COR-L47 (cell line): ENCODE results near the gene RBM4.
"Not testable (repeated sequence)": the region's sequence is repeated elsewhere in the genome, so short reads cannot be mapped to it uniquely, and the experiment has no call there.

ENCODE experiments used
- DNase-seq: peaks from one replicate; lab custom pipeline; 2025; lab: John Stamatoyannopoulos, UW

The RBM4 gene

GRCh38 chr11:66617155-66617834, 21.2 kb upstream of the RBM4 start:
- DNase-seq = no peak

DNA sequence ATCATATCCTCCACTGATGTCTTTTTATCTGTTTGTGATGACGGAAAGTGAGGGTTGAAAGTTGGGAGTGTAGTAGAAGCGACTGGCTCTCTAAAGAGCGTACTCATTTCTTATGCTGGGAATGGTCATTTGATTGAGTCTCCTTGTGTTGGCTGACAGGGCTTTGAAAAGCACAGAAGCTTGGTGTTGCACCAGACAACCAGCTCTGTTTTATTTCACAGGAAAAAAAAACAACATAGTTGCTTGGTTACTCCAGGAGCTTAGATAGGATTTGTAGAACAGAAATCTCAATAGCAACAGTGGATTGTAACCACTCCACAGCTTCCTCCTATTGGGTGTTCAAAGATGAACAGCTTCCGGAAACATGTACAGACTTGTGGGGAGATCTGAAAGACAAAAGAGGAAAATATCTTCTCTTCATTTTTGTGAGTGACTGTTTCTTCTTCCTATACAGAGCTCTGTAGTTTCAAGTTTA, 19.4 kb upstream of the RBM4 start:
- DNase-seq = no peak

- DNase-seq = no peak
These were observed 14.1 kb upstream of the RBM4 start for GRCh38 chr11:66624450-66624849.

DNA sequence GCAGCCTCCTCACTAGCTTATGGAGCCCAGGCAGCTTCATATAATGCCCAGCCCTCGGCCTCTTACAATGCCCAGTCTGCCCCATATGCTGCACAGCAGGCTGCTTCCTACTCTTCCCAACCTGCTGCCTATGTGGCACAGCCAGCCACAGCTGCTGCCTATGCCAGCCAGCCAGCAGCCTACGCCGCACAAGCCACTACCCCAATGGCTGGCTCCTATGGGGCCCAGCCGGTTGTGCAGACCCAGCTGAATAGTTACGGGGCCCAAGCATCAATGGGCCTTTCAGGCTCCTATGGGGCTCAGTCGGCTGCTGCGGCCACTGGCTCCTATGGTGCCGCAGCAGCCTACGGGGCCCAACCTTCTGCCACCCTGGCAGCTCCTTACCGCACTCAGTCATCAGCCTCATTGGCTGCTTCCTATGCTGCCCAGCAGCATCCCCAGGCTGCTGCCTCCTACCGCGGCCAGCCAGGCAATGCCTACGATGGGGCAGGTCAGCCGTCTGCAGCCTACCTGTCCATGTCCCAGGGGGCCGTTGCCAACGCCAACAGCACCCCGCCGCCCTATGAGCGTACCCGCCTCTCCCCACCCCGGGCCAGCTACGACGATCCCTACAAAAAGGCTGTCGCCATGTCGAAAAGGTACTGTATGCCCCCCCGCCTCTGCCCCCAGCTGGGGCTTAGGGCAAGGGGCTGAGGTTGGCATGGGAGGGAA, 13.3 kb upstream of the RBM4 start:
- no peak for DNase-seq

DNA sequence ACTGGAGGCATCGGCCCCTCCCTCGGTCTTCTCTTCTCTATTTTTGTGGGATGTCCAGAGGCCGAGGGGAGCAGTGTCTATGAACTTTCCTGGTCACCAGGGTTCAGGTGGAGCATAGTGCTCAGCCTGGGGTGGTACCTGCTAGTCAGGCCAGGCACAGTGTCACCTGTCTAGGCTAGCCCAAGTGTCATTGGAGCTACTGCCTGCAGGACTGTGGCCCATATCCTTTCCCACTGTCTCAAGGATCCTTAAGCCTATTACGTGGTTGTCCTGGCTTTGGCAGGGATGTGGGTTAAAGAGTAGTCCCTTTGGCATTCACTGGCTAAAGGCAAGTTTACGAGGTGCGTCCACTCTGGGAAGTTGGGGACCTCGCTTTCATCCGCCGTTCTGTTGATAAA, 12.8 kb upstream of the RBM4 start:
- no peak for DNase-seq

- DNase-seq = no peak
These were observed 12.1 kb upstream of the RBM4 start for GRCh38 chr11:66626382-66626781.

- DNase-seq = no peak
These were observed 11.6 kb upstream of the RBM4 start for GRCh38 chr11:66626926-66627325.

GRCh38 chr11:66628061-66628603, 10.4 kb upstream of the RBM4 start:
- DNase-seq = no peak

DNA sequence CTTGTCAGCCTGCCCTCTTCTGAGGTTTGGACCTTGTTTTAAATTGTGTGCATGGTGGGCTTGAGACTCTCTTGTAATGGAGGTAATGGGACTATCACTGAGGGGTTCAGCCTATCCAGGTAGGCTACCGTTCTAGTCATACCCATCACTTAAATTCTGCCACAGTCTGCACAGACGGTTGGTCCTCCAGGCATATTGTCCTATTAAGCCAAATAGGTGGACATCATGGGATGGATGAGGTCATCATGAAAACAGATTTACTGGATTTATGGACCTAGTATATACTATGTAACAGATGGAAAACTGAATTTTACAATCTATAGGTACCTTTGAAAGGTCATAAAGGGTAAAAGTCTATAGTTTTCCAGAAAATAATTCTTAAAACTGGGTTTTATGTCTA, 9.1 kb upstream of the RBM4 start:
- DNase-seq = no peak

DNA sequence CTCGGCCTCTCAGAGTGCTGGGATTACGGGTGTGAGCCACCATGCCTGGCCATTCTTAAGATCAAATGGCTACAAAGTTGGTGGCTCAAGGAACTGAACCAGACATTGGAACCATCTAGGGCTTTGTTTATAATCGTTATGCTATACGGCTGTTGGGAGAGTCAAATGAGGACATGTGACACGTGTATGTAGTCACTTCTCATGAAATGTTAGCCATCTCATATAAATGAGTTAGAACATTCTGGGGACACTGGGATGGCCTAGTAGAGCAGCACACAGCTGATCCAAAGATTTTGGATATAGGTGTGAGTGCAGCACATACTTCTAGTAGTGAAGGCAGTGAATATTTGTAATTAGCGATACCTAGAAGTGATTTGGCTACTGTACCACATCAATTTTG, 6.6 kb upstream of the RBM4 start:
- no peak for DNase-seq

- DNase-seq = no peak
These were observed 5.6 kb upstream of the RBM4 start for GRCh38 chr11:66632952-66633351.

GRCh38 chr11:66636411-66636810, 2.1 kb upstream of the RBM4 start:
- DNase-seq = no peak

GRCh38 chr11:66637557-66638176, 836 bp upstream of the RBM4 start:
- no peak for DNase-seq

GRCh38 chr11:66639066-66639813, 737 bp downstream of the RBM4 start:
- DNase-seq = no peak

DNA sequence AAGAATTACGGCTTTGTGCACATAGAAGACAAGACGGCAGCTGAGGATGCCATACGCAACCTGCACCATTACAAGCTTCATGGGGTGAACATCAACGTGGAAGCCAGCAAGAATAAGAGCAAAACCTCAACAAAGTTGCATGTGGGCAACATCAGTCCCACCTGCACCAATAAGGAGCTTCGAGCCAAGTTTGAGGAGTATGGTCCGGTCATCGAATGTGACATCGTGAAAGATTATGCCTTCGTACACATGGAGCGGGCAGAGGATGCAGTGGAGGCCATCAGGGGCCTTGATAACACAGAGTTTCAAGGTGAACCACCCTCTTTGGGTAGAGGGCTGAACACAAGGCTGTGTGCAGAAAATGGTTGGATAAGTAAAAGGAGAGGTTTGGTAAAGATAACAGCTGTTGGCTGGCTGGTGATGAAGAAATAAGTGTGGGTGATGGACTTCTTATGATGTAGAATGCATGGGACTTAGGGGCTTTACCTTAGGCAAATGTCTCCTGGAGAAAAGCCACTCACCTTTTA, 1.4 kb downstream of the RBM4 start:
- DNase-seq = not testable (repeated sequence)

- no peak for DNase-seq
These were observed 3.3 kb downstream of the RBM4 start for GRCh38 chr11:66641834-66642233.

DNA sequence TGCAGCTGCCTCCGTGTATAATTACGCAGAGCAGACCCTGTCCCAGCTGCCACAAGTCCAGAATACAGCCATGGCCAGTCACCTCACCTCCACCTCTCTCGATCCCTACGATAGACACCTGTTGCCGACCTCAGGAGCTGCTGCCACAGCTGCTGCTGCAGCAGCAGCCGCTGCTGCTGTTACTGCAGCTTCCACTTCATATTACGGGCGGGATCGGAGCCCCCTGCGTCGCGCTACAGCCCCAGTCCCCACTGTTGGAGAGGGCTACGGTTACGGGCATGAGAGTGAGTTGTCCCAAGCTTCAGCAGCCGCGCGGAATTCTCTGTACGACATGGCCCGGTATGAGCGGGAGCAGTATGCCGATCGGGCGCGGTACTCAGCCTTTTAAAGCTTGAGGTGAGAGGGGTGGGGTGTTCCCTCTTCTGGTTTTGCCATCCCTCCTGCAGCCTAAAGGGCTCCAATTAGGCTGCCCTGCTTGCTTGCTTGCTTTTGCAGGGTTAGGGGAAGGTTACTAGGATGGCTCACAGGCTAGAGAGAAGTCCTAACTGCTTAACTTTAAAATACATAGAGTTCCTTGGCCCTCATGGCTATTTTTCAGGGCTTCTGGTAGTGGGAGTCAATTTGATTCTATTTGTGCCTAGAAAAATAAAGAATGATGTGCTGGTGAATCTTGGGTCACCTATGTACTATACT, 5.4 kb downstream of the RBM4 start:
- DNase-seq = no peak

DNA sequence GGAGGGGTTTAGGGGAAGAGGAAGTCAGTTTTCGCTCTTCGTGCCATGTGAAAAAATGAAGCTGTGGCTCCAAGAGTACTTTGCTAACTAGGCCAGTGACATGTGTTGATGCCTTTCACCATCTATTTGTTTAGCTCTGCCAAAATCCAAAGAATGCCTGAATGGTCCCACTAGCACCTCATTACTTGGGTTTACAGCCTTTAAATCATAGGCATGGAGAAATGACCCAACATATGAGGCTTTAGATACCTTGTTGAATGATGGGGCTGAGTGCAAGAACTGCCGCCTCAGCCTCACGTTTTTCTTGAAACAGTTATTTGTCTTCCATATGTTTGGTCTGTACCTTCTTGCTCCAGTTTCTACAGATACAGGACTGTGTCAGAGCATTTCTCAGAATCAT, 8.3 kb downstream of the RBM4 start:
- no peak for DNase-seq

DNA sequence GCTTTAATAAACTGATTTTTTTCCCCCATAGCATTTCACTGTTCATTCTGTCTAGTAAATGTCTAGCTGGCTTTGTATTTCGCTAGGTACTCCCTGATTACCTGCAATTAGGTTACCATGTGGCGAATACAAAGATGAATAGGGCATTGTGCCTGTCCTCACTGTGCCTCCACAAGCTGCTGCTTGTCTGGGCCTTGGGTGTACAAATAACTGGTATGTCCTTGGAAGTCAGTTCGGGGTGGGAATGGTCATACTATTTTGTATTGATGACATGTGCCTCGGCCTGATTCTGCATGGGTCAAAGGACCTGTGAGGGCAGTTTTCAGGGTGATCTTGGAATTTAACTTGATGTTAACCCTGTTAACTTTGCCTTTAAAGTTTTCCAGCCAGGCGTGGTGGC, 11.4 kb downstream of the RBM4 start:
- no peak for DNase-seq

DNA sequence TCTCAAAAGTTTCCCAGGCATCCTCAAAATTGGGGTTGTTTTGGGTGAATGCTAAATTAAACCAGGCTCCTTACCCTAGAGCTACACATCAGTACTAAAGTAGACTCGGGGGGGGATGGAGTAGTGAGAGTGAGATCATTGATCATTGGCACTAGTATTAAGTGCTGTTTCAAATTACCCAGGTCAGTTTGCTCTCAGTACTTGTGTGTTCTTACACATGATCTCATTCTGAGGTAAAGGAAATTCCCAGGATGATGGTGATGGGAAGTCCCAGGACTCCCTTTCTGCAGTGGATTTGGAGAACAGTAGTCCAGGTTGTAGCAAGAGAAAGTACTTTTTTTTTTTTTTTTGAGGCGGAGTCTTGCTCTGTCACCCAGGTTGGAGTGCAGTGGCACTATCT, 12.5 kb downstream of the RBM4 start:
- no peak for DNase-seq

GRCh38 chr11:66652651-66653050, 14.1 kb downstream of the RBM4 start:
- no peak for DNase-seq
